H9 (cell line): ENCODE data around the gene CHRNB4. TPM values are rescaled to one million over a fixed set of nuclear protein-coding genes. Genes with fewer than 3 reads are reported as not detected.
A peak's percentile ranks its signal among the peaks of the same experiment; 100 is the strongest.

Experiments
- DNase-seq: peaks from one replicate; pipeline ENCODE4 v3.0.0-alpha.2; 2017
- H2AFZ ChIP-seq: one replicate; pipeline ENCODE4 v1.6.1; 2013; ENCODE audit warnings: mild to moderate bottlenecking, low read length, control low read depth, moderate library complexity
- H2AK5ac ChIP-seq: 2 replicates; pipeline ENCODE4 v1.6.1; 2013; ENCODE audit warnings: low read length, control low read depth, mixed read lengths; ENCODE audit not compliant: insufficient read length
- H2BK120ac ChIP-seq: one replicate; pipeline ENCODE4 v1.6.1; 2013; ENCODE audit warnings: low read depth, mild to moderate bottlenecking, low read length, control low read depth, inconsistent platforms; ENCODE audit not compliant: poor library complexity, severe bottlenecking
- H2BK12ac ChIP-seq: 2 replicates; pipeline ENCODE4 v1.6.1; 2013; ENCODE audit warnings: low read length, control low read depth, mixed read lengths, low read depth; ENCODE audit not compliant: insufficient read length
- H2BK15ac ChIP-seq: 2 replicates; pipeline ENCODE4 v1.6.1; 2013; ENCODE audit warnings: low read depth, low read length, control low read depth
- H2BK20ac ChIP-seq: one replicate; pipeline ENCODE4 v1.6.1; 2013; ENCODE audit warnings: low read depth, mild to moderate bottlenecking, low read length, control low read depth, inconsistent platforms; ENCODE audit not compliant: poor library complexity, severe bottlenecking
- H2BK5ac ChIP-seq: 2 replicates; pipeline ENCODE4 v1.6.1; 2013; ENCODE audit warnings: low read length, control low read depth, mixed read lengths; ENCODE audit not compliant: insufficient read length
- H3K14ac ChIP-seq: 2 replicates; pipeline ENCODE4 v1.6.1; 2013; ENCODE audit warnings: low read length, control low read depth; ENCODE audit not compliant: insufficient read depth
- H3K18ac ChIP-seq: 2 replicates; pipeline ENCODE4 v1.6.1; 2013; ENCODE audit warnings: low read depth, mild to moderate bottlenecking, mixed read lengths, low read length, control low read depth; ENCODE audit not compliant: insufficient read length
- H3K23ac ChIP-seq: 2 replicates; pipeline ENCODE4 v1.6.1; 2013; ENCODE audit warnings: low read length, control low read depth, mixed read lengths, low read depth; ENCODE audit not compliant: insufficient read length
- H3K23me2 ChIP-seq: 2 replicates; pipeline ENCODE4 v1.6.1; 2013; ENCODE audit warnings: low read depth, mild to moderate bottlenecking, mixed read lengths, low read length, control low read depth; ENCODE audit not compliant: insufficient read length, poor library complexity, severe bottlenecking
- H3K27ac ChIP-seq: 2 replicates; pipeline ENCODE4 v1.5.1; 2013; ENCODE audit warnings: low read length, control low read depth, mixed read lengths, low read depth; ENCODE audit not compliant: insufficient read length
- H3K27me3 ChIP-seq: 2 replicates; pipeline ENCODE4 v1.6.1; 2013; ENCODE audit warnings: low read length, control low read depth, inconsistent platforms; ENCODE audit not compliant: insufficient read depth
- H3K4ac ChIP-seq: 2 replicates; pipeline ENCODE4 v1.6.1; 2013; ENCODE audit warnings: low read depth, mild to moderate bottlenecking, control low read depth, inconsistent platforms, low read length, moderate library complexity
- H3K4me1 ChIP-seq: 2 replicates; pipeline ENCODE4 v1.6.1; 2013; ENCODE audit warnings: low read length, control low read depth, inconsistent platforms; ENCODE audit not compliant: insufficient read depth
- H3K4me2 ChIP-seq: 2 replicates; pipeline ENCODE4 v1.6.1; 2013; ENCODE audit warnings: low read length, control low read depth, mixed read lengths; ENCODE audit not compliant: insufficient read length, insufficient read depth
- H3K56ac ChIP-seq: 2 replicates; pipeline ENCODE4 v1.6.1; 2013; ENCODE audit warnings: low read depth, mild to moderate bottlenecking, mixed read lengths, low read length, control low read depth; ENCODE audit not compliant: insufficient read length
- H3K79me1 ChIP-seq: 2 replicates; pipeline ENCODE4 v1.6.1; 2013; ENCODE audit warnings: low read depth, mild to moderate bottlenecking, moderate library complexity, low read length, control low read depth, inconsistent platforms; ENCODE audit not compliant: insufficient read depth, poor library complexity, severe bottlenecking
- H3K79me2 ChIP-seq: 2 replicates; pipeline ENCODE4 v1.6.1; 2013; ENCODE audit warnings: low read length, control low read depth, inconsistent platforms; ENCODE audit not compliant: insufficient read depth
- H3K9ac ChIP-seq: 2 replicates; pipeline ENCODE4 v1.6.1; 2013; ENCODE audit warnings: low read length, control low read depth, mixed read lengths; ENCODE audit not compliant: insufficient read length; ENCODE audit errors: extremely low read depth
- H3K9me3 ChIP-seq: one replicate; pipeline ENCODE4 v1.6.1; 2013; ENCODE audit warnings: low read depth, low read length, inconsistent platforms; ENCODE audit not compliant: control insufficient read depth
- H3T11ph ChIP-seq: one replicate; pipeline ENCODE4 v1.6.1; 2013; ENCODE audit warnings: mild to moderate bottlenecking, low read length, control low read depth, inconsistent platforms
- H4K20me1 ChIP-seq: one replicate; pipeline ENCODE4 v1.6.1; 2013; ENCODE audit not compliant: control insufficient read depth, insufficient read length, insufficient read depth
- H4K5ac ChIP-seq: 2 replicates; pipeline ENCODE4 v1.6.1; 2013; ENCODE audit warnings: low read depth, mild to moderate bottlenecking, mixed read lengths, low read length, control low read depth; ENCODE audit not compliant: insufficient read length
- H4K8ac ChIP-seq: replicated peaks from 2 replicates; pipeline ENCODE4 v1.6.1; 2013; ENCODE audit warnings: low read length, control low read depth, mixed read lengths, low read depth; ENCODE audit not compliant: insufficient read length
- H4K91ac ChIP-seq: 2 replicates; pipeline ENCODE4 v1.6.1; 2013; ENCODE audit warnings: low read depth, mild to moderate bottlenecking, moderate library complexity, mixed read lengths, low read length, control low read depth; ENCODE audit not compliant: insufficient read length
- H3K27ac Mint-ChIP-seq, 3 experiments: 2 replicates in 2 of 3; 3 replicates in 1 of 3; pipeline ENCODE4 v1.8.0; 2020 to 2021; ENCODE audit warnings: mixed read lengths in 3 of 3, mild to moderate bottlenecking in 1 of 3, moderate library complexity in 1 of 3
- H3K27me3 Mint-ChIP-seq: 2 replicates; pipeline ENCODE4 v1.8.0; 2021; ENCODE audit warnings: low read depth, mild to moderate bottlenecking, moderate library complexity, mixed read lengths
- H3K36me3 Mint-ChIP-seq, 3 experiments: 2 replicates in 2 of 3; 3 replicates in 1 of 3; pipeline ENCODE4 v1.8.0; 2020 to 2021; ENCODE audit warnings: low read depth in 3 of 3, mixed read lengths in 3 of 3; ENCODE audit not compliant: insufficient read depth in 1 of 3
- H3K4me1 Mint-ChIP-seq, 2 experiments: 2 replicates each; pipeline ENCODE4 v1.8.0; 2020; ENCODE audit warnings: mixed read lengths in 2 of 2
- H3K4me3 Mint-ChIP-seq, 2 experiments: 2 replicates in 1 of 2; 3 replicates in 1 of 2; pipeline ENCODE4 v1.8.0; 2020 to 2021; ENCODE audit warnings: mild to moderate bottlenecking in 2 of 2, mixed read lengths in 2 of 2, moderate library complexity in 1 of 2
- H3K9me3 Mint-ChIP-seq, 2 experiments: 2 replicates in 1 of 2; 3 replicates in 1 of 2; pipeline ENCODE4 v1.8.0; 2020; ENCODE audit warnings: mild to moderate bottlenecking in 2 of 2, mixed read lengths in 2 of 2, moderate library complexity in 1 of 2
- CTCF ChIP-seq: fragments of 200-600 bp; sonication (generic); conservative IDR thresholded peaks from 3 replicates; pipeline ENCODE4 v1.8.0; 2021; ENCODE audit warnings: antibody characterized with exemption, mild to moderate bottlenecking
- WGBS: extraction: QIAGEN DNeasy Blood & Tissue Kit; methylation state at CpG from one replicate; pipeline ENCODE4 v1.1.7; 2013; ENCODE audit warnings: missing lambda C conversion rate, low lambda C conversion rate, mixed read lengths; ENCODE audit not compliant: insufficient read length; ENCODE audit errors: extremely low coverage; 5-methylcytosine and 5-hydroxymethylcytosine counted together
- total RNA-seq: library from RNA; stranded (reverse); gene quantifications from 2 replicates; pipeline ENCODE4 v1.2.1, GENCODE V29; 2021

The CHRNB4 gene
- total RNA-seq, 1 experiment from 2014 or later, result 1.9 TPM

- Histone ChIP-seq H2BK5ac (no peak overlapping the region), H4K5ac (no peak overlapping the region), H4K91ac (no peak overlapping the region), H3K79me1 (no peaks in the 10 kb centered on the region), H3K18ac (no peak overlapping the region), H3K9ac (no peak overlapping the region), H3K56ac (no peak overlapping the region), H3K27me3 (no peaks in the 10 kb centered on the region; the same call in 1 of the 2 replicates), H3K9me3 (no peaks in the 10 kb centered on the region), H3K4me1 (peaks cover 9% of the 10 kb centered on the region; the same call in 1 of the 2 replicates), H4K8ac (no peak overlapping the region), H3K4ac (no peak overlapping the region), H3K79me2 (no peaks in the 10 kb centered on the region), H3K4me2 (no peak overlapping the region), H3K14ac (no peak overlapping the region), H2BK15ac (no peak overlapping the region), H4K20me1 (no peaks in the 10 kb centered on the region), H3K23ac (no peak overlapping the region), H2BK20ac (no peak overlapping the region), H3K27ac (no peak overlapping the region), H3K23me2 (no peaks in the 10 kb centered on the region), H2BK12ac (no peak overlapping the region), H3T11ph (no peak overlapping the region), H2AK5ac (no peak overlapping the region), H2AFZ (no peak overlapping the region), H2BK120ac (no peak overlapping the region)
- Mint-ChIP-seq H3K4me1 (peaks cover 56 to 68% of the 10 kb centered on the region in 2 experiments), H3K27me3 (peaks cover 45% of the 10 kb centered on the region), H3K36me3 (no peaks in the 10 kb centered on the region), H3K27ac (0 out of 7 replicates have a peak overlapping the region, but pooled peaks of 2 of the 3 experiments have one; percentile 16 to 30), H3K4me3 (peak overlapping the region in 1 of 2 experiments; percentile 35; a peak in 1 of 5 replicates), H3K9me3 (no peaks in the 10 kb centered on the region)
- no CpG with 5 or more reads among the region's 6 CpGs for WGBS
- DNase-seq, result peak; percentile 70
- TF ChIP-seq CTCF, result no peak
Measured at GRCh38 chr15:78671626-78672211, 30.7 kb upstream of the CHRNB4 start.
